ENCODE data around the gene MED13. TPM values are rescaled to one million over a fixed set of nuclear protein-coding genes. Genes with fewer than 3 reads are reported as not detected.
A peak's percentile ranks its signal among the peaks of the same experiment; 100 is the strongest.

Gene MED13
- total and polyA plus RNA-seq, 9 of the 15 experiments (the other 6 are each of a cell fraction or from before 2014, with no cell fraction given), result 5.4 to 48.4 (median 28.2) TPM

- no peak for TF ChIP-seq SRSF7 (optimal IDR thresholded peaks at IDR 0.05; ENCODE audit: low read depth, low read length)
- TF ChIP-seq ZNF232 (CRISPR knock-in tag; IDR thresholded peaks at IDR 0.05), result no peak
- TF ChIP-seq PTTG1 (tag; IDR thresholded peaks at IDR 0.05; ENCODE audit: low read depth), result no peak
- peak; percentile 12 for TF ChIP-seq PCBP1 (IDR thresholded peaks at IDR 0.05; ENCODE audit: low read depth, low read length, poor library complexity, severe bottlenecking)
- no peak for TF ChIP-seq ETV1 (tag; conservative IDR thresholded peaks at IDR 0.05; ENCODE audit: low read depth)
- no peak for TF ChIP-seq U2AF1 (optimal IDR thresholded peaks at IDR 0.05; ENCODE audit: low read depth, low read length)
- no peak for TF ChIP-seq HIVEP1 (CRISPR knock-in tag; IDR thresholded peaks at IDR 0.05)
- TF ChIP-seq TEAD2 (tag; IDR thresholded peaks at IDR 0.05), result no peak
- peak; percentile 23; the same call in 1 of the 2 replicates for TF ChIP-seq CEBPB (tag; IDR thresholded peaks at IDR 0.05)
- no peak for TF ChIP-seq BRF1 (IDR thresholded peaks at IDR 0.05; ENCODE audit: borderline replicate concordance, extremely low read depth, insufficient read length)
- no peak for TF ChIP-seq ZHX1 (conservative IDR thresholded peaks at IDR 0.05; ENCODE audit: low read length)
- no peak for TF ChIP-seq ZNF143 (CRISPR knock-in tag; IDR thresholded peaks at IDR 0.05)
- TF ChIP-seq HOMEZ (CRISPR knock-in tag; IDR thresholded peaks at IDR 0.05), result no peak
- TF ChIP-seq FOXJ2 (tag; IDR thresholded peaks at IDR 0.05), result no peak
- TF ChIP-seq RBBP5 (IDR thresholded peaks at IDR 0.05; ENCODE audit: borderline replicate concordance, insufficient read depth, low read length, poor library complexity, severe bottlenecking), result peak; percentile 35
- no peak for TF ChIP-seq FOXP1 (CRISPR knock-in tag; IDR thresholded peaks at IDR 0.05)
- no peak for TF ChIP-seq ETS1 (conservative IDR thresholded peaks at IDR 0.05; ENCODE audit: control insufficient read depth, low read depth, low read length)
- TF ChIP-seq EGR1 (conservative IDR thresholded peaks at IDR 0.05), result no peak
- TF ChIP-seq ZNF77 (CRISPR knock-in tag; IDR thresholded peaks at IDR 0.05), result no peak
- TF ChIP-seq SIX5 (IDR thresholded peaks at IDR 0.05; ENCODE audit: borderline replicate concordance in 1 of 2, insufficient read depth in 1 of 2, low read depth in 1 of 2, low read length in 2 of 2), result no peak
- no peak for TF ChIP-seq KLF1 (tag; IDR thresholded peaks at IDR 0.05)
Observed at GRCh38 chr17:62064791-62065563, at the start of gene MED13 (continued).
